GM19035 (cell line): ENCODE measurements around the gene LIX1L.
A peak's percentile ranks its signal among the peaks of the same experiment; 100 is the strongest.
"Not testable (repeated sequence)": the region's sequence is repeated elsewhere in the genome, so short reads cannot be mapped to it uniquely, and the experiment has no call there.

Experiments
- ATAC-seq: cut with Tn5 transposase; IDR thresholded peaks from one replicate; pipeline ENCODE4 v1.9.1; 2021; ENCODE audit not compliant: unreplicated experiment

Gene LIX1L

DNA sequence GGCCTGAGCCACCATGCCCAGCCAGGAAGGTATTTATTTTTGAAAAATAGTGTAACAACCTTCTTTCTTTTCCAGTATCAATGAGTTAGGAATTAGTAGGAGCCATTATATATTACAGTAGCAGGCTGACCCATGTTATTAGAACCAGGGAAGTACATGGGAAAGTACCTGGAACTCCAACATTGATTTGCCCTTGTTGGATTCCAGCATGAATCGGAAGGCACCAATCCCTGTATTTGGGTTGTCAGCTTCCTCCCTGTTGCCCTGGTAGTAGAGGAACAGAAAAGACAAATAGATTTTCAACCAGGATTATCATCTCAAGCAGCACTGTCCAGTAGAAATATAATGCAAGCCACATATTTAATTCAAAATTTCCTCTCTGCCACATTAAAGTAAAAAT, 20.4 kb downstream of the LIX1L start:
- no peak for ATAC-seq

DNA sequence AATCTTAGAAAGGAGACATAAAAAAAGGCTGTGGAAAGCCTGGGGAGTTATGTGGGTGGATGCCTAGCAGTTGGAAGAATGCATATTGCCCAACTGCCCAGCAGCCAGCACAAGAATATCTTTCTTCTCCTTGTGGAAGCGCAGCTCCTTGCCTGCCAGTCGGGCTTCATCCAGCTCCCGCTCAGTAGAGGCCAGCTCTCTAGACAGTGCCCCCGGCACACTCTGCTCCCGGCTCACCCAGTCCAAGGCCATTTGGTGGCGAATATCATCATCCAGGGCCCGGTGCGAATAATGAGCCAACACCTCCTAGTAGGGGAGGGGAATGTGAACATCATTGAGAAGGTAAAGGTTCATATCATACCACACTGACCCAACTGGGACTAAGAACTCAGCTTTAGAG, 21.6 kb downstream of the LIX1L start:
- no peak for ATAC-seq

DNA sequence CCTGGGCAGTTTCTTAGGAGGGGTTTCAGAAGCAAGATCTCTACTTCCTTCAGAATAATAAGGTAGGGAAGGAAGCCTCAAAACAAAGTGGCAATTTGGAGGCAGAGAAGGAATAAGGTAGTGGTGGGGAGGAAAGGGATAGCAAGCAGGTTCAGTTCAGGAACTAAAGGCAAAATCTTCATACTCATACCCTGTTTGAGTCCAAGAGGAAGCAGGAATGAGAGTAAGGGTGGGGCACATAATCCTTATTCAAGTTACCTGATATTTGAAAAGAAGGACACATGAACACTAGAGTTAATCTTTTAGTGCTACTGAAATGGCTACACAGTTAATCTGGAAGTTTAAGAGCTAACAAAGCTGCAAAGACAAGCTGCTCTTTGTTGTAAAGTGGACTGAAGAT, 22.1 kb downstream of the LIX1L start:
- ATAC-seq = no peak

DNA sequence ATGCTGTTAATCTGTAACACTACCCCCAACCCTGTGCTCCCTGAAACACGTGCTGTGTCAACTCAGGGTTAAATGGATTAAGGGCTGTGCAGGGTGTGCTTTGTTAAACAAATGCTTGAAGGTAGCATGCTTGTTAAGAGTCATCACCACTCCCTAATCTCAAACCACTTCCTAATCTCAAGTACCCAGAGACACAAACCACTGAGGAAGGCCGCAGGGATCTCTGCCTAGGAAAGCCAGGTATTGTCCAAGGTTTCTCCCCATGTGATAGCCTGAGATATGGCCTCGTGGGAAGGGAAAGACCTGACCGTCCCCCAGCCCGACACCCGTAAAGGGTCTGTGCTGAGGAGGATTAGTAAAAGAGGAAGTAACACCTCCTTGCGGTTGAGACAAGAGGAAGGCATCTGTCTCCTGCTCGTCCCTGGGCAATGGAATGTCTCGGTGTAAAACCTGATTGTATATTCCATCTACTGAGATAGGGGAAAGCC, 25.3 kb downstream of the LIX1L start:
- ATAC-seq = not testable (repeated sequence)

DNA sequence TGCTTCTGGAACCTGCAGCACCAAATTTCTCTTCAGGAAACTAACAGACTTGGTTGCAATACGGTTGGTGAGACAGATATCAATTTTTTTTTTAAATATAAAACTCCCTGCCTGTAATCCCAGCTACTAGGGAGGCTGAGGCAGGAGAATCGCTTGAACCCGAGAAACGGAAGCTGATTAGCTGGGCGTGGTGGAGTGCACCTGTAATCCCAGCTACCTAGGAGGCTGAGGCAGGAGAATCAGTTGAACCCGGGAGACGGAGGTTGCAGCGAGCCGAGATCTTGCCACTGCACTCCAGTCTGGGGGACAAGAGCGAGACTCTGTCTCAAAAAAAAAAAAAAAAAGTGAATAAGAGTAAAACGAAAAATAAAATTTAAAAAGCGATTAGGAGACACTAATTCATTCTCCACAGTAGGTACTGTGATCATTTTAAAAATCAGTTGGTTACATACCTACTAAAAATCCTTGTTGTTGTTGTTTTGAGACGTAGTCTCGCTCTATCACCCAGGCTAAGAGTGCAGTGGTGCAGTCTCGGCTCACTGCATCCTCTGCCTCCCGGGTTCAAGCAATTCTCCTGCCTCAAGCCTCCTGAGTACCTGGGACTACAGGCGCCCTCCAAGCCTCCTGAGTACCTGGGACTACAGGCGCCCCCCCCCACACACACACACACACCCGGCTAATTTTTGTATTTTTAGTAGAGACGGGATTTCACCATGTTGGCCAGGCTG, 29.7 kb downstream of the LIX1L start:
- no peak for ATAC-seq

DNA sequence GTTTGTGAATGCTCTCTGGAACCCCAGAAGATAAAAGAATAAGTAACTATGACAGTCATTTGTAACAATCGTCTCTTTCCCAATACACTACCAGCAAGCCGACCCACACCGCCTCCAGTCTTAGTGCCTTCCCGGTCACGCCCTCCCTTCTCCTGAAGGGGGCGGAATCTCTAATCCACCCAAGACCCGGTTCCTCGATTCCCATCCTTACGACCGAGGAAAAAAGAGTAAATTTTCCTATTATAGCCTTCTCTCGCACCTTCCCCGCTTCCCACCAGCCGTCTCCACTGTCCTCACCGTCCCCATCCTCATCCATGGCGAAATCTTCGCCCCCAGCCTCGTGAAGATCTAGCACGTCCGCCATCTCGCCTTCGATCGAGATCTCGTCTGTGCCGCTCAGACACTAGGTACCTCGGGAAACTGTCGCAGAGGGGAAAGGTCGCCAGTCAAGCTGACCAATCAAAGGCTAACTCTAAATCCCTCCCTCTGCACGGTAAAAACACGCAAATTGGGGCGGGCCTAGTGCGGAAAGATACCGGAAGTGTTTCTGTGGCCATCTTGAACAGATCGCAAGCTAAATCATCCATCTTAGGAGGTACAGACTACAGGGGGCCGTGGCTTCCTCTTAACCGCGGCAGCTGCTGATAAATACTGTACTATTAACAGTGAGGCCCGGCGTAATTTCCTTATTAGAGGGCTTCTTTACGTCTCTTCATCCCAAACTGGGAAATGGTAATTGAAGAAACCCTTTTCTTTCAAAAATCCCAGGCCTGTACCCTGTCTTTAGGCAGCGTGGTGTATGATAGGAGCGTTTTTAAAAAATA, 30.5 kb downstream of the LIX1L start, which contains the start of gene RBM8A:
TSS of gene RBM8A (minus strand) at position 422 of the 824 bp plus-strand sequence. CDS start at position 364, 58 bp downstream.
- ATAC-seq = peak; percentile 86

DNA sequence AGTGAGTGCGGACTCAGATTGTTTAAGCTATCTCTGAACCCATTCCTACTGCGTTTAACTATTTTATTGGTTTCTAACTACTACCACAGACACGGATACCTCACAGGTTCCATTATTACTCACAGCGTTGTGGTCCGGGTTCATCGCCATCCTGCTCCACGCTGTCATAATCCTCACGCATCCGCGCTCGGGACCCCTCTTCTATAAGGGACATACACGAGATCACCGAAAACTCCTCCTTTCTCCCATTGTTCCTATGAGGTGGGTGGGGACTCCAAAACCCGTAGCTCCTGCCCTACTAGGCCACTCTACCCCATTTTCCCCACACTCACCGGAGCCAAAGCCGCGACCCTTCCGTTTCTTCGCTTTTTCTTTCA, 31.1 kb downstream of the LIX1L start:
- ATAC-seq = peak; percentile 10

DNA sequence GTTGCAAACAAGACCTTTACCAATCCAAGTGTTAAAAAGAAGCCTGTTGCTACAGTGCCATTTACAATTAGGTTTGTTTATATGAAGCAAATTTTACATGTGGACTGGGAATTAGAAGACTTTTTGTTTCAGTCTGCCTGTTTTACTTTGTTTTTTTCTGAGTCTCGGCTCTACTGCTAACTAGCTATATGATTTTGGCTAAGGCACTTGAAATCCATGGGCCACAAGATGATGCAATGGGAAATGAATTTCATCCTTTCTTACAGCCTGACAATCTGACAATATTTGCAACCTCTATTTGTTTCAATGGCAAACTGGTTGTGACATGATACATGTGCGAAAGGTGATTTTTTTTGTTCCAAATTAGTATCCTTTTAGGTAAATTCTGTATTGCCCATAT, 35.6 kb downstream of the LIX1L start:
- no peak for ATAC-seq

DNA sequence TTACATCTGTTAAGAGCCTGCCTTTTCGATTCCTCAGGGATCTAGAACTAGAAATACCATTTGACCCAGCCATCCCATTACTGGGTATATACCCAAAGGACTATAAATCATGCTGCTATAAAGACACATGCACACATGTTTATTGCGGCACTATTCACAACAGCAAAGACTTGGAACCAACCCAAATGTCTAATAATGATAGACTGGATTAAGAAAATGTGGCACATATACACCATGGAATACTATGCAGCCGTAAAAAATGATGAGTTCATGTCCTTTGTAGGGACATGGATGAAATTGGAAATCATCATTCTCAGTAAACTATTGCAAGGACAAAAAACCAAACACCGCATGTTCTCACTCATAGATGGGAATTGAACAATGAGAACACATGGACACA, 37.5 kb downstream of the LIX1L start:
- ATAC-seq = not testable (repeated sequence)

DNA sequence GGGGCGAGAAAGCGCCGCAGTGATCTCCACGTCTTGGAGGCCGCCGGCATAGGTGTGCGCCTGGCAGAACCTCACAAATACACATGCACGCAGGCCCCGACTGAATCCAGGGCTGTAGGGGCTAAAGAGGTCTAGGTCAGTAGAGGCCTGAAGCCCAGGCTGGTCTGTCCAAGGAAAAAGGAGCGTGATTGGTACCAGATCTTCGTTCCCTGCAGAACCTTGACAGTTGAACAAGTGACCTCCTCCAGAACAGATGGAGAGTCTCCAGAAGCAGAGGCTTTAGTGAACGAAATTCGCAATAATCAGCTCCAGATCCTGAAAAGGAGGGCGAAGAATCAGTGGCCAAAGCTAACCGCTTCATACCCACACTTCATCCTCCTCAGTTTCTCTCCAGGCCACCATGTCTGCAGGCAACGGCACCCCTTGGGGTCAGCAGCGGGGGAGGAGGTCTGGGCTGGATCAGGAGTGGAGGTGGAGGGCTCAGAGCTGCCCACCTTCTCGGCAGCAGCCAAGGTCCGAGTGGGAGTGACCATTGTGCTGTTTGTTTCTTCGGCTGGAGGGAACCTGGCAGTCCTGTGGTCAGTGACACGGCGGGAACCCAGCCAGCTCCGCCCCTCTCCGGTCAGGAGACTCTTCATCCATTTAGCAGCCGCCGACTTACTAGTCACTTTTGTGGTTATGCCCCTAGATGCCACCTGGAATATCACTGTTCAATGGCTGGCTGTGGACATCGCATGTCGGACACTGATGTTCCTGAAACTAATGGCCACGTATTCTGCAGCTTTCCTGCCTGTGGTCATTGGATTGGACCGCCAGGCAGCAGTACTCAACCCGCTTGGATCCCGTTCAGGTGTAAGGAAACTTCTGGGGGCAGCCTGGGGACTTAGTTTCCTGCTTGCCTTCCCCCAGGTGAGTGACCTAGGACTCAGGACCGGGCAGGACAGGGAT, 38.6 kb downstream of the LIX1L start:
- peak; percentile 12 for ATAC-seq

DNA sequence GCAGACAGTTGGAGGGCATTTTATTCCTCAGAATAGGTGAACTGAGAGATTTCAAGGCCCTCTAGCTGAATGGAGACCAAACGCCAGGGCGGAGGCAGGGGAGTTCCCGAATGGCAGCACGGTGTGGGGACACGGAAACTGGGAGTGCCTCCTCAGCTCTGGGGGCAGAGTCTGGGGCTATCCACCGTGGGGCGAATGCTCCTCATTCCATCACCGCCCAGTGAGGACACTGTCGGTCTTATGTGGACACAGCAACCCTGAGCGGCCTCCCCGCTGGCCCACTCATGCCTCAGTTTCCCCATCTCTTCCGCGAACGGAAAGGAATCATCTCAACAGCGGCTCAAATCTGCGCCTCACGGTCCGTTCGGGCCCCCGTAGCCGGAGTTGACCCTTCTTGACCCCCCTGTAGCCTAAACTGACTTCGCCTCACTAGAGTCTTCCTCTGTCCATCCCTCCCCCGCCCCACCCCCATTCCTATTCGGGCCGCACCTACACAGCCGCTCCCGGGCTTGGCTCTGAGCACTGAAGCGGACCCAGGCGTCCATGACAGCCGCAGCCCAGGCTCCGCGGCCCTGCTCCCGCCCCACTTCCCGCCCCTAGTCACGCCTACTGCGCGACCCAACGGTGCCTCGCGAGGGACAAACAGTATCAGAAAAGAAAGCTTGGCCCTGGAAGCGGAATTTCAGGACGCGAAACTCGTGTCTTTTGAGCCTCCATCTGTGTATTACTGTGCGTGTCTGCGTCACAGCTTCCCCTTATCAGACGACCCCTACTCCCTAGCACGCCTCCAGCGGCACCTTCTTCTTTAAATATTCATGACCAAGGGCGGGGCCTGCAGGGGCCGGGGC, 39.4 kb downstream of the LIX1L start, which contains the start of gene PEX11B:
TSS of gene PEX11B (minus strand) at position 574 of the 848 bp plus-strand sequence. CDS start at position 545, 29 bp downstream.
- peak; percentile 85 for ATAC-seq

DNA sequence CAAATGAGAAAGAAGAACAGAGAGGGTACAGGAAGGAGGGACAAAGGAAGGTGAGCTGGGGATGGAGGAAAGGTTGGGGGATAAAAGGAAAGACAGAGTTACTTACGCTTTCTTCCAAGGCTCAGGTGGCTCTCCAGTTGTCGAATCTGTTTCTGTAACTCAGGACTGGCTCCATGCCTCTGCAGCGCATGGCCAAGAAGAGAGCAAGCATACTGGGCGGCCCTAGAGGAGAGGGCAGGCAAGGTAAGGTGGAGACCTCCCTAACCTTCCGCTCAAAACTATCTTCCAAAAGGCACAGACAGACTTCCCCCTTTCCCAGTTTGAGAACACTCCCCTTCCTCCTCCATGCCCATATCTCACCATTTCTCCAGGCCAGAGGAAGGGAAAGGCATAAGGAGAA, 40.2 kb downstream of the LIX1L start:
- no peak for ATAC-seq

DNA sequence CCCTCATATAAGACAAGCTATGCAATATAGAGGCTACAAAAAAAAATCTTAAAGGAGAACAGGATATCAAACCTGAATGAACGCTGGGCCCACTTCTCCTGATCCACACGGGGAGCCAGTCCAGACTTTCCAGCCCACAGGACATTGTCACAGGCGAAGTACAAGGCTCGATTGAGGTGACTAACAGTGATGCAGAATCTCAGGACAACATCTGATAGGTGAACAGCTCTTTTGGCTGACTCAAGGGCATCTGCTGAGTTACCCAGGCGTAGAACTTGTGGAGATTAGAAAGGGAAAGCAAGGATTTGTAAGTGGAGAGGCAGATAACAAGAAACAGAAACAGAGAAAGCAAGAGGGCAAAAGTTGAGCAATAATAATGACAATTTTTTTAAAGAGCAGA, 41.1 kb downstream of the LIX1L start:
- ATAC-seq = no peak

DNA sequence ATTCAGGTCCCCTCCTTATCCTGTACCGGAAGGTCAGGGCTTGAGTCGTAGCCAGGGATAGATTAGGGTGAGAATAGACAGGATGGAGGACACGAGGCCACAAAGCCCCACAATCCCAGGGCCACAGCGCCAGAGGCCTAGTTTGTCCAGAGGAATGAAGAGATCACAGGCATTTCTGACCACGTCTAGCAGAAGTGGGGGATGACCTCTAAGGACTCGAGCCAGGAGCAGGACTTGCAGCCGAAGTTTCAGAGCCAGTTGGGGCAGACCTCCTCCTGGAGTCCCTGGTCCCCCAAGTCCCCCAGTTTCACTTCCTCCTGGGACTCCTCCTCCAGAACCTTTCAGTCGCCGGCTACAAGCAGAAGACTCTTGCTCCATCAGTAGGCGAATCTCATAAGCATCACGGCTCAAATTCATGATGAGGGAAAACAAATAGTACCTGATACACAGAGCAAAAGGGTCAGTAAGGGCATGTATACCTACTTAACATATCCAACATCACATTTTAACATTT, 45.6 kb downstream of the LIX1L start:
- ATAC-seq = no peak

DNA sequence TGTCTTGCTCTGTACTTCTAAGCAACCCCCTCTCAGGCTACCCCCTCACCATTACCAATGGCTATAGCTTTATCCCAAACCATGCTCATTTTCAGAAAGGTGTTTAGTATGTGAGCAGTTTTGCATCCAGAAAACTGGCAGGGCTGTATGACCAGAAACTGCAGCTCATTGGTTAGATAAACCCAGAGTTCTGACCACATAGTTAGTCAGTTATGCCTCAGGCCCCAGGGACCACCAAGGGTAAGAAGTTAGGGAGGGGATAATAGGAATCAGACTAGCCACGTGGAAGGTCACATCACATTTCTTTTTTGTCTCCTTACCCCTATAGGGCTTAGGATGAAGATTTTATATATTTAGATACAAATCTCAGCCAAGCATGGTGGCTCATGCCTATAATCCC, 49.2 kb downstream of the LIX1L start:
- no peak for ATAC-seq

DNA sequence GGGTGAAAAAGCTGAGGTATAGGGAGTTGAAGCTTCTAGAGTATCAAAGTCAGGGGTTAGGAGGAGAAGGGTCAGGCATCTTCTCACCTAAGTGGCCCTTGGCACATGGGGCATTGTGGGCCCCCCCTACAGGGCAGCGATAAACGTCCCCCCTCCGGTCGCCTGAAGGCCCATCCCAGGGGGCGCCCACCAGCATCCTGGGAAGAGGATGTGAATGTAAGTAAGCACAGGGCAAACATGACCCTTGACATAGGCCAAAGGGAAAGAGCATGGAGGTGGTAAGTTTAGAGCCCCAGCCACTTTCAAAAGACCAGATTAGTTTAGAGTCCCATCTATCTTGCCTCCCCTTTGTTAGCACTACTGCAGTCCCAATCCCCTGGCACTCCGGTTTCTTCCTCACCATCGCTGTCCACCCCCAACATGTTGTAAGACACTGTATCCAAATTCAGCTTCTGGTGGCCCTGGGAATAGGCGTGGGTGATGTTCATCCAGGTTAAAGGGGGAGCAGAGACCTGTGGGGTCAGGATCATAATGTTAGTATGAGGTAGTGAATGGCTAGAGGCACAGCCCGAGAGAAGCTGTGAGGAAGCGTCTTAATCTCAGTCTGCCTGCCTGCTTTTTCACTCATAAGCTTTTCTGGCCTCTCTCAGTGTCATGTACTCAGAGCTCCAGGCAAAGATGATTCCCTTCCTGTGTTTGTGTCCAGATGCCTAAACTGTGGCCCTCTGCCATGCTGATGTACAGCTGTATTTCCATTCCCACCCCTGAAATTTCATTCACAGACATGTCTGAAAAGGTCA, 50.7 kb downstream of the LIX1L start:
- no peak for ATAC-seq

DNA sequence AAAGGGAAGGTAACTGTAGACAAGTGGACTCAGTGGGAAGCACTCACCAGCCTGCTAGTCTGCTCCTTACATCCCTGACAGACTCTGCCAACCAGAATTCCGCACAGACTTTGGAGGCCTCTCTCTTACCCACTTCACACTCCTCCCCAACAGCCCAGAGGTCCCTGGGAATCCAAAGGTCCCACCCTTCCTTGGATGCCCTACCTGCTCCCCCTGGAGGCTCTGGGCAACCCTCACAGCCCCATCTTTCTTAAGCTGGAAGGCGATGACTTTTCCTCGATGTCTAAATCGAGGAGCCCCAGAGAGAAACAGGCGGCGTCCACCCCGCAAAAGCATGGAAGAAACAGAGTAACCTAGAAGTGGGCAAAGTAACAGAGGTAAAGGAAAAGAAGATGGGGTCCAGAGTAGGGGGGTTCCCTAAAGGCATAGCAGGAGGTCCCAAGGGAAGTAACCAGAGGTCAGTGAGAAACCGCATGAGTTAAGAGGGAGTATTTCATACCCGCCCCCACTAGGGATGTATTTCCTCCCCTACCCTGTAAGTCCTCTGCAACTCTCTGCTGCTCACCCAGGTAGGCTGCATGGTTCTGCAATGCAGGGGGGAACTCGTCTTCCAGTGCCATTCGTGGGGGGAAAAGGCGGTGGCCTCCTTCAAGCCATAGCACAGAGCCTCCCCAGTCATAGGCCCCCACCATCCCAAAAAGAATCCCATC, 56.4 kb downstream of the LIX1L start:
- ATAC-seq = no peak

DNA sequence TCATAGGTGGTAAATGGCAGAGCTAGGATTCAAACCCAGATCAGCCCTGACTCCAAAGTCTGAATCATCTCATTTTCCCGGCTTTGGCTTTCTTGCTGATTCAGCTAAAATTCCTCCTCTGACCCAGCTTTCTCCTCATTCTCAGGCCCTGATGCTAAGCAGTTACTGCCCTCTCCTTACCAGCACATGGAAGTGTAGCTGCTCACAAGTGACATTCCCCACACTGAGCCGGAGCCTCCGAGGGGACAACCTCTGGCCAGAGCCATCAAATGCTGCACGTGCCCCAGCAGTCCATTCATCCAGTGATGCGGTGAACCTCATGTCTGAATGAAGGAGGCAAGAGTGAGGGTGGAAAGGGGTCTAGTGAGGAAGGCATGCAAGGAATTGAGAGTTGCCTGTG, 59.1 kb downstream of the LIX1L start:
- no peak for ATAC-seq
